Peyer's patch (tissue), 4 donors: ENCODE measurements around the gene ZER1. TPM values are rescaled to one million over a fixed set of nuclear protein-coding genes. Genes with fewer than 3 reads are reported as not detected.

Experiments used
- DNase-seq, 3 donors: peaks; one replicate each; pipeline ENCODE4 v3.0.0-alpha.2; 2017 to 2019
- H3K27ac ChIP-seq, 4 donors: fragments of 200-600 bp; sonication (generic); one replicate each; pipeline ENCODE4 v1.5.1; 2016 to 2019
- H3K27me3 ChIP-seq, 2 donors: fragments of 200-600 bp; sonication (generic); one replicate each; pipeline ENCODE4 v1.5.1; 2019
- H3K36me3 ChIP-seq, 3 donors: fragments of 200-600 bp; sonication (generic); one replicate each; pipeline ENCODE4 v1.5.1; 2016 to 2019
- H3K4me1 ChIP-seq, 4 donors: fragments of 200-600 bp; sonication (generic); one replicate each; pipeline ENCODE4 v1.5.1; 2016 to 2019
- H3K4me3 ChIP-seq, 4 donors: fragments of 200-600 bp; sonication (generic); 1 replicate in 3 of 4; 2 replicates in 1 of 4; pipeline ENCODE4 v1.5.1; 2016 to 2019; ENCODE audit warnings: mild to moderate bottlenecking in 1 of 4
- H3K9me3 ChIP-seq, 4 donors: fragments of 200-600 bp; sonication (generic); one replicate each; pipeline ENCODE4 v1.5.1; 2016 to 2019; ENCODE audit warnings: mild to moderate bottlenecking in 1 of 4
- POLR2A ChIP-seq, 2 donors: fragments of 450-650 bp; IDR thresholded peaks; one replicate each; pipeline ENCODE4 v1.5.1; 2017; ENCODE audit warnings: antibody characterized with exemption in 2 of 2, mild to moderate bottlenecking in 2 of 2, moderate library complexity in 2 of 2
- total RNA-seq, 4 donors: library from RNA; depleted of rRNA; stranded (reverse); fragments of >200 nt; gene quantifications; one replicate each; pipeline ENCODE4 v1.1.0, GENCODE V29; 2016
- TF ChIP-seq, protein P1 (sequence below), 6 experiments: fragments of 450-650 bp in 4 of 6; fragments of 200-600 bp in 2 of 6; sonication (generic) in 1 of 6; IDR thresholded peaks; one replicate each; pipeline ENCODE4 v1.5.1; 2017 to 2019; ENCODE audit warnings: antibody characterized with exemption in 6 of 6, mild to moderate bottlenecking in 3 of 6, moderate library complexity in 1 of 6

ZER1 gene
- 100 to 1,000 TPM in 1 of 4 donors, 10 to 100 TPM in 3; 83.1 to 114 (median 88.1) TPM for total RNA-seq

DNA sequence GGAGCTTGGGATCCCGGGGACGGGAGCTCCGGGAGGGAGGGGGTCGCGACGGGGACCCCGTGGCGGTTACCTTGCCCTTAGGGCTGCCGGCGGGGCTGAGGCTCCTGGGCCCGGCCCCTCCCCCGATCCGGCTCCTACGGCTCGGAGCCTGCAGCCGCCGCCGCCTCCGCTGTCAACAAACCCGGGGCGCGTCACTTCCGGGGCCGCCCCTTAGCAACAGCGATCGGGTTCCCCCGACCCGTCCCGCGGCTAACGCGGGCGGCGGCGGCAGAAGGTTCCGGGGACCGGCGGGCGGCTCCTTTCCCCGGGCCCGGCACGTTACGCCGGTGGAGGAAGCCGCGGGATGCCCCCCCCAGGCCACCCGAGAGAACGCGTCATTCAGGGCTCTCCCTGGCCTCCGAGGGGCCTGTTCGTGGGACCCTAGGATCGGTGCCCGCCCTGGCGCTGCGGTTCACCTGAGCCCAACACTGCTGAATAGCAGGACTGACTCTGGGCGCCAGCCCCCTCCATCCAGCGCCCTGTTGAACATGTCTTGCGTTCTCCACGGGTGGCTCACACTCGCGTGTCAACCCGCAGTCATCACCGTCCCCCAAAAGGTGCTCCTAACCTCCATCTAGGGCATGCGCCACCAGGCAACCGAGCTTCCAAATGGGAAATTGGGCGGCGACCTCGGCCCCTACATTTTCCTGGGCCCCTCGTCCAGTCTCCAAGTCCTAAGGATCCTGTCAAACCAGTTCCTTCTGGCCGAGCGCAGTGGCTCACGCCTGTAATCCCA is at the start of gene ZER1:
Gene ZER1, minus strand, starts transcription at position 183 of the 775 bp plus-strand sequence. CDS start 16,362 bp downstream, outside the sequence.
- Histone ChIP-seq H3K27ac (peak within 1 kb of the TSS; percentile 92 to 95 (median 94)), H3K36me3 (peaks cover 0 to 10% (median 0%) of the 10 kb centered on the region in 3 donors), H3K4me1 (peaks cover 0 to 22% (median 2%) of the 10 kb centered on the region in 4 donors), H3K4me3 (peak within 1 kb of the TSS; percentile 83 to 98 (median 92)), H3K9me3 (no peaks in the 10 kb centered on the region), H3K27me3 (no peaks in the 10 kb centered on the region)
- TF ChIP-seq POLR2A (IDR thresholded peaks at IDR 0.05): peak; percentile 60 to 77
- TF ChIP-seq, protein P1, sequence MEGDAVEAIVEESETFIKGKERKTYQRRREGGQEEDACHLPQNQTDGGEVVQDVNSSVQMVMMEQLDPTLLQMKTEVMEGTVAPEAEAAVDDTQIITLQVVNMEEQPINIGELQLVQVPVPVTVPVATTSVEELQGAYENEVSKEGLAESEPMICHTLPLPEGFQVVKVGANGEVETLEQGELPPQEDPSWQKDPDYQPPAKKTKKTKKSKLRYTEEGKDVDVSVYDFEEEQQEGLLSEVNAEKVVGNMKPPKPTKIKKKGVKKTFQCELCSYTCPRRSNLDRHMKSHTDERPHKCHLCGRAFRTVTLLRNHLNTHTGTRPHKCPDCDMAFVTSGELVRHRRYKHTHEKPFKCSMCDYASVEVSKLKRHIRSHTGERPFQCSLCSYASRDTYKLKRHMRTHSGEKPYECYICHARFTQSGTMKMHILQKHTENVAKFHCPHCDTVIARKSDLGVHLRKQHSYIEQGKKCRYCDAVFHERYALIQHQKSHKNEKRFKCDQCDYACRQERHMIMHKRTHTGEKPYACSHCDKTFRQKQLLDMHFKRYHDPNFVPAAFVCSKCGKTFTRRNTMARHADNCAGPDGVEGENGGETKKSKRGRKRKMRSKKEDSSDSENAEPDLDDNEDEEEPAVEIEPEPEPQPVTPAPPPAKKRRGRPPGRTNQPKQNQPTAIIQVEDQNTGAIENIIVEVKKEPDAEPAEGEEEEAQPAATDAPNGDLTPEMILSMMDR (IDR thresholded peaks at IDR 0.05): no peak
- DNase-seq: peak; percentile 95 to 97 (median 96)

DNA sequence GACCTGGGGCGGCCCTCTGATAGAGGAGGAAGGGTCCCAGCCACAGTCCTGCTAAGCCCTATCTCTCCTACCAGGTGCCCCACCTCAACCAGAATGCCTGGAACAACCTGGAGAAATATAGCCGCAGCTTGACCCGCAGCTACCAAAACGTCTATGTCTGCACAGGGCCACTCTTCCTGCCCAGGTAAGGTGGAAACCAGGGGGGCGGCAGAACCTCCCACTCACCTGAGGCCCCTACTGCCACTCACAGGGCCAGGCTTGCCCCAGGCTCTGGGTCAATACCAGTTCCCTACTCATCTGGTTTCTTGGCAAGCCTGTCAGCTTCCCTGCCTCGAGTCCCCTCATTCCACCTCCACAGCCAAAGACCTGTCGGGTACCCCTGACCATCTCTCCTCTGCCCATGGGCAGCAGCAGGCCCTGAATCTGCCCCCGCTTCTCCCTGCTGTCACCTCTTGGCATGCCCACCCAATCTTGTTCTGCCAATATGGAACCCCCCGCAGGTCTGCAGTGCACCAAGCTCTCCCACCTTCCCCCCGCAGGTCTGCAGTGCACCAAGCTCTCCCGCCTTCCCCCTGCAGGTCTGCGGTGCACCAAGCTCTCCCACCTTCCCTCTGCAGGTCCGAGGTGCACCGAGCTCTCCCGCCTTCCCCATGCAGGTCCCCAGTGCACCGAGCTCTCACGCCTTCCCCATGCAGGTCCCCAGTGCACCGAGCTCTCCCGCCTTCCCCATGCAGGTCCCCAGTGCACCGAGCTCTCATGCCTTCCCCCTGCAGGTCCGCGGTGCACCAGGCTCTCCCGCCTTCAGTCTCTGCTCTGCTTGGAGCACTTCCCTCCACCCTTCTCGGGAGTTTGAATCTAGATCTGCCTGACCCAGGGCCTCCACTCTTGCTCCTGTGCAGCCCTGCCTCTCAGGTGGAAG is 49.2 kb upstream of the ZER1 start:
- TF ChIP-seq, protein P1 (IDR thresholded peaks at IDR 0.05): no peak
- no peak for TF ChIP-seq POLR2A (IDR thresholded peaks at IDR 0.05)
- Histone ChIP-seq H3K36me3 (peaks cover 0 to 53% (median 0%) of the 10 kb centered on the region in 3 donors), H3K4me1 (peaks cover 4 to 17% (median 8%) of the 10 kb centered on the region in 4 donors), H3K4me3 (no peak overlapping the region), H3K9me3 (no peaks in the 10 kb centered on the region), H3K27me3 (no peaks in the 10 kb centered on the region), H3K27ac (peak overlapping the region in 1 of 4 donors; percentile 12)
- DNase-seq: no peak

DNA sequence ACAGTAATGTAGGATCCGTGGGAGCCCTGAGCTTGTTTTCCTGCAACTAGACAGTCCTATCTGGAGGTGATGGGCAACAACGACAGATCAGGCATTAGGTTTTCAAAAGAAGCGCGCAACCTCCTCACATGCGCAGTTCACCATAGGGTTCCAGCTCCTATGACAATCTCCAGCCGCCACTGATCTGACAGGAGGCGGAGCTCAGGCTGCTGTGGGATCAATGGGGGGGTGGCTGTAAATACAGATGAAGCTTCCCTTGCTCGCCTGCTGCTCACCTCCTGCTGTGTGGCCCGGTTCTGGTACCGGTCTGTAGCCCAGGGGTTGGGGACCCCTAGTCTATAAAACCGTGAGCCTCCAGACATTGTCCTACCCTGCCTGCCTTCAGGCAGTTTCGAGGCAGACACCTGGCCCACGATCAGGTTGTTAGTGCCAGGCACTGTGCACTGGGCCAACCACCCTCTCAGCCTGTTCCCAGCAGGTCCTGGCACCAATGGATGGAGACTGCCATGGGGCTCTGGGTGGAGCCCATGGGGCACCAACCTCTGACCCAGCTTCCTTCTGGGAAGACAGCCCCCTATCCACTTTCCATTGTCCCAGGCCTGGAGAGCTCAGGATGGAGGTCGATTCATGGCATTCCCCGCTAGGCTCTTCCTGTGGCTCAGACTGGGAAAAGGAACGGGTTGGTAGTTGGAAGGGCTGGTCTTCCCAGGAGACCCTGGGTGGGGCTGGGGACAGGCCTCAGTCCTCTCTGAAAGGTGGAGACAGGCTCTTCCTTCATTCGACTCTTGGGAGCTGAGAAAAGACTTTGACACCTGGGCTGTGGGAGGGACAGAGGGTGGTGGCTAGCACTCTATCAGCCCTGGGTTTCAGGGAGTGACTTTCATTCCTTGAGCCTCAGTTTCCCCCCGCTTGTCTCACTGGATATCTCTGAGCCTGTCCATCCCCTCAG is 48.3 kb upstream of the ZER1 start:
- Histone ChIP-seq H3K36me3 (peaks cover 0 to 44% (median 0%) of the 10 kb centered on the region in 3 donors), H3K4me3 (peak overlapping the region in 1 of 4 donors; percentile 86)
- TF ChIP-seq, protein P1 (IDR thresholded peaks at IDR 0.05): no peak
- no peak for TF ChIP-seq POLR2A (IDR thresholded peaks at IDR 0.05)

DNA sequence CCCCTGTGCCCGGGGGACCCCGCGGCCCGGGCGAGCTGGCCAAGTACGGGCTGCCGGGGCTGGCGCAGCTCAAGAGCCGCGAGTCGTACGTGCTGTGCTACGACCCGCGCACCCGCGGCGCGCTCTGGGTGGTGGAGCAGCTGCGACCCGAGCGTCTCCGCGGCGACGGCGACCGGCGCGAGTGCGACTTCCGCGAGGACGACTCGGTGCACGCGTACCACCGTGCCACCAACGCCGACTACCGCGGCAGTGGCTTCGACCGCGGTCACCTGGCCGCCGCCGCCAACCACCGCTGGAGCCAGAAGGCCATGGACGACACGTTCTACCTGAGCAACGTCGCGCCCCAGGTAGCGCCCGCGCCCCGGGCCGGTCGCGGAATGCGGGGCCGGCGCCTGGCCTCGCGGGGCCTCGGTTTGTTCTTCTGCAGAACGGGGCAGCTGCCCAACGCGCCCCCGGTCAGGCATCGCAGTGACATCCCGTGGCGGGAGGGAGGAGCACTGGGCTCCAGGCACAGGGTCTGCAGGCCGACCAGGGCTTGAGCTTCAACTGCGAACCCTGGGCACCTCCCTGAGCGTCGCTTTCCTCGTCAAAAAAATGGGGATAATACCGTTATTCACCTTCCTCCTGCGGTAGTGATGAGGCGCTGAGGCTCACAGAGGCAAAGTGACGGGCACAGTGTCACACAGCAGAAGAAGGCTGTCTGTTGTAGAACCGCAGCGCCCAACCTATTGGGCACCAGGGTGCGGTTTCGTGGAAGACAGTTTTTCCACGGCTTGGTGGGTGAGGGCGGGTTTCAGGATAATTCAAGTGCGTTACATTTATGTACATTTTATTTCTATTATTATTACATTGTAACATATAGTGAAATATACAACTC is 47.4 kb upstream of the ZER1 start:
- peak overlapping the region; percentile 65 to 88 (median 85) for H3K4me3 ChIP-seq
- no peaks in the 10 kb centered on the region for H3K27me3 ChIP-seq
- peaks cover 4 to 17% (median 8%) of the 10 kb centered on the region in 4 donors for H3K4me1 ChIP-seq
- TF ChIP-seq POLR2A (IDR thresholded peaks at IDR 0.05): no peak
- TF ChIP-seq, protein P1 (IDR thresholded peaks at IDR 0.05): no peak
- peak in 2 of 3 donors; percentile 43 to 63 for DNase-seq
- H3K9me3 ChIP-seq: no peaks in the 10 kb centered on the region
- peak overlapping the region; percentile 79 to 93 (median 86) for H3K27ac ChIP-seq
- H3K36me3 ChIP-seq: peaks cover 0 to 35% (median 0%) of the 10 kb centered on the region in 3 donors

More for the DNA sequence above, 48.3 kb upstream of the ZER1 start:
- no peak for DNase-seq
- Histone ChIP-seq H3K27ac (peak overlapping the region in 2 of 4 donors; percentile 12 to 18), H3K4me1 (peaks cover 4 to 17% (median 8%) of the 10 kb centered on the region in 4 donors), H3K9me3 (no peaks in the 10 kb centered on the region), H3K27me3 (no peaks in the 10 kb centered on the region)
